HG02938 (cell line): ENCODE data around the gene CCN6.

Experiments
- ATAC-seq: cut with Tn5 transposase; IDR thresholded peaks from one replicate; pipeline ENCODE4 v1.9.1; 2021; ENCODE audit warnings: mild to moderate bottlenecking, moderate library complexity; ENCODE audit not compliant: unreplicated experiment

The CCN6 gene

DNA sequence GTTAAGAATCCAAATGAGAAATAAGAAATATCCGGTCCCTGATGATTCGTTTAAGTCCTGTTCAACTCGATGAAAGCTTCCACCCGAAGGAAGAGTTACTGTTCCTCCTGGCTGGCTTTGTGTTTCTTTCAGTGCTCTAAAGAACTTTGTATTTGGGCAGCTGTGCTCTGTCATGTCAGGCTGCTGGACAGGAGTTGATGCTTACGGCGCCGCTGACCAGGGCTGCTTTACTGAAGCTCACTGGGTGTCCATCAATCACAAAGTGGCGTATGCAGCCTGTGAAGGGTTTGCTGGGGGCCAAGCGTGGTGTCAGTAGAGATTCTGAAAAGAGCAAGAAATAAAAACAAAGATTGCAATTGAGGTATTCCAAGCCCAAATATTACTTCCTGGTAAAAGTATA is 55.4 kb downstream of the CCN6 start:
- no peak for ATAC-seq

DNA sequence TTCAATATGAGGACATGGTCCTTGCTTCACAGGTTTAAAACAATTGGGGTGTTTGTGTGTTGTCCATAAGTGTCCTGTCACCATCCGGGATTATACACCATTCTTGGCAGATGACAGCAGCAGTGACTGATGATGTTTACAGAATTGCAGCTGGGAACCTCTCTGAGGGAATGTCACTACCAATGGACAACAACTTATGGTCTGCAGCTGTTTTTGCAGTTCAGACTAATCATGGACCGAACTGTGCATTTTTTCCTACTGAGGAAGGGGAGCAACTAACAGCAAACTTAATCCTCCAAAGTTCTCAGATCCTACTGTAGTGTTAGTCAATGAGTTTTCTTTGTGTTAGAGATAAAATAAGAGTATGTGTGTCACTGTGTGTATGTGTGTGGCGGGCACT is 59.5 kb downstream of the CCN6 start:
- no peak for ATAC-seq

DNA sequence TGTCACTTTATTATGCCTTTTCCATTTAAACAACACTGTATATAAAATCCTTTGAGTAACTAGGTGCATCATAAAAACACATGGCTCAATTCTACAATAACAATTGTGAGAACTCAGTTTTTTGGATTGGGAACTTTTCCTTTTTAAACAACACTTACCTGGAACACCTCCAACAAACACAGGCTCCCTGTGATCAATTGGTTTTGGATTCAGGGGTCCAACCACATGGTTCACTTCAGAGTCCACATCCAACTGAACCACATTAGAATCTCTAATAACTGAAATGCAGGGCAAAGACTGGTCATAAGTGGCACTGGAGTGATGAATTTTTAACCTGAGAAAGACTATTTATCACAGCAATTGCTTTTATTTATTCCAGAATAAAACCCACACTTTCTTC is 60.0 kb downstream of the CCN6 start:
- no peak for ATAC-seq

DNA sequence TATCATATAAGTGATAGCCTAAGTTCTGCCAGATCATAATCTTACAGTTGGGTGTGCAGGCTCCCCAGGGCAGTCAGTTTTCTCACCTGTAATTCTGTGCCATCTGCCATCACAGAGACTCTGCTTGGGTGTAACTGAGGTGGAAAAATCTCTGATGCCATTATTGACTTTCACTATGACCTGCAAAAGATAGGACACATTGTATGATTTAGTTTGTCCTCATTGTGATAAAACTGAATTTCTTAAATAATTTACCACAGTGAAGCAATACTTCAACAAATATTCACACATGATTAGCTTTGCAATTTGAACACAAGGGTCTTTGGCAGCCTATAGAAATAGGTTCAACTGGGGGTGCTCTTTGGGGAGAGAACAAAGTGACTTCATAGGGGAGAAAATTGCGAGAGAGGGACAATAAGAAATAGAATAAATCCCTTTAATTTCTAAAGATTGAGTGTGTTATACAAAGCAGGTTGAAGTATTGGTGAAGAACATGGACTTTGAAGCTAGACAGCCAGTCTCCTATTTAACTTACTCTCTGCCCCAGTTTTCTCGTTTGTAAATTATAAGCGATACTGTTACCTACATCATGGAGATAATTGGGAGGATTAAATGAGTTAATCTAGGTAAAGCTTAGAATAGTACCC is 60.8 kb downstream of the CCN6 start:
- no peak for ATAC-seq

DNA sequence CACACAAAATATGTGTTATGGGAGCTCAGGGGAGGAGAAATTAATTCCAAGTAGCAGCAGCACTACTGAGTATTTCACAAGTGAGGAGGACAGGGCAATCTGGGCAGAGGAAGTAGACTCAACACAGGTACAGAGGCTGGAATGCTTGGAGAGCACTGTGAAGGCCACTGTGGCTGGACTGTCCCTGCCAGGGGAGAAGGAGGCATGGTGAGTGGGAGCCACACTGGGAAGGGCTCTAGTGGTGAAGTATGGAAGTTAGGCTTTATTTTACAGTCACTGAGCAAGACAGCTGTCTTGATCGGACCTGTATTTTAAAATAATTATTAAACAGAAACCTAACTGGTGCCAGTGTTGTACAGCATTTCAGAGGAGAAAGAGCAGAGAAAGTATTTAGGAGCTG is 62.3 kb downstream of the CCN6 start:
- ATAC-seq, result no peak

DNA sequence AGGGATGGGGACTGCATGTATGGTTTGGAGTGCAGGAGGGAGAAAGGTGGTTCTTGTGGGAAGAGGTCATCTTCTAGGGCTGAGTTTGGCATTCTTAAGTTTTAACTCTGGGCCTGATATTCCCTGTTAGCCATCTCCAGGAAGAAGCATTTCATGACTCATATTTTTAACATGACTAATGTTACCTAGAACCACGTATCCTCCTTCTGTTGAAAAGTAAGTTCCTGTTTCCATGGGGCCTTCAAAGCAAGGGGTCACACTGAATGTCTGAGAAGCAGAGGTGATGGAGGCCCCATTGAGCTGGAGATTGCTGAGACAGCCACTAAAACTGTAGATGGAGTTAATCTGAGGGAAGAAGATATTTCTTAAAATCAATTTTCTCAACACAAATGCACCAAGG is 63.6 kb downstream of the CCN6 start:
- ATAC-seq, result no peak

DNA sequence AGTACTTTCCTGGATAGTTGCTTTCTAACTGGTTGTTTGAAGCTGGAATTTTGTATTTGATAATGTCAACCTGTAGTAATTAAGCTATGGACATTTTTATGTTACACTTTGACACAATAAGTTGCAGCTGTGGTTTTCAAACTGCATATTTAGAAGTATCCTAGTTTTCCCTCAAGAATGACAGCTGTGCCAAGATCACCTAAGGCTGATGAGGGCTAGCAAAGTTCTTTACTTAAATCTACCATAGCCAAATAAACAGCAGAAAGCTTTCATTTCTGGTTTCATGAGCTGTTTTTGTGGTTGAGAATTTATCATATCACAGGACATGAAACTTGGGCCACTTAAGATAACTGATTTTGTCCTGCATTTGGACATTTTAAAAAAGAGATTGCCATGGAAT is 64.1 kb downstream of the CCN6 start:
- no peak for ATAC-seq
